Endometrial microvascular endothelial cells (primary cell): ENCODE results near the gene ZFR2. TPM values are rescaled to one million over a fixed set of nuclear protein-coding genes. Genes with fewer than 3 reads are reported as not detected.
"Not testable (repeated sequence)": the region's sequence is repeated elsewhere in the genome, so short reads cannot be mapped to it uniquely, and the experiment has no call there.

ENCODE experiments used
- in situ Hi-C: cut with HindIII; loops from 2 replicates; pipeline ENCODE4 v1.10.0; 2017; ENCODE audit warnings: low sequenced_read_pairs, low pct_unique_long_range_greater_than_20kb; ENCODE audit errors: inconsistent ontology term
- total RNA-seq: library from RNA; depleted of rRNA; stranded (reverse); fragments of >200 nt; gene quantifications from one replicate; pipeline ENCODE4 v1.2.3, GENCODE V29; 2015; ENCODE audit errors: inconsistent ontology term

Gene ZFR2
- not detected for total RNA-seq

DNA sequence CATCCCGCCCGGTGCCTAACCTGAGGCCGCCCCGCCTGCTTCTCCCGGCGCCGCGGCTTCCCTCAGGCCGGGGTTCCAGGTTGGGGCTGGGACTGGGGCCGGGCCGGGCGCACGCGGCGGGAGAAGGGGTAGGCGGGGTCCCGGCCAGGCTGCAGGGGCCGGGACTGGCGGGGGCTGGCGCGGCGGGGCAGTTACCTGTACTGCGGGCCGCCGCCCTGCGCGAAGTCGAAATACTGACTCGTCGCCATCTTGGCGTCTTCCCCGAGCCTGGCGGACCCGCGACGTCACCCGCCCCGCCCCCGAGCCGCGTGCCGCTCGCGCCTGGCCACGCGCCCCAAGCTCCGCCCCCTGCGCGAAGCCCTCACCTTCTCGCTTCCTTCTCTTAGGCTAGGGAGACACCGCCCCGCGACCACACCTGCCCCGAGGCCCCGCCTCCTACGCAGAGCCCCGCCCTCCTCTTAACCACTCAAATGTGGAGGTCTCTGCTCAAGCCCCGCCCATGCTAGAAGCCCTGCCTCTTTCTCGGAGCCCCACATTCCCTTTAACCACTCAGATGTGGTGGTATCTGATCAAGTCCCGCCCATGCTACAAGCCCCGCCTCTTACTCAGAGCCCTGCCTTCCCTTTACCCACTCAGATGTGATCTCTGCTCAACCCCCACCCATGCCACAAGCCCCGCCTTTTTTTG is at the start of gene ZFR2:
ZFR2 (minus strand) TSS at position 269 of the 687 bp plus-strand sequence; CDS start at position 248, 21 bp downstream.
- in situ Hi-C loops: no loop called here

DNA sequence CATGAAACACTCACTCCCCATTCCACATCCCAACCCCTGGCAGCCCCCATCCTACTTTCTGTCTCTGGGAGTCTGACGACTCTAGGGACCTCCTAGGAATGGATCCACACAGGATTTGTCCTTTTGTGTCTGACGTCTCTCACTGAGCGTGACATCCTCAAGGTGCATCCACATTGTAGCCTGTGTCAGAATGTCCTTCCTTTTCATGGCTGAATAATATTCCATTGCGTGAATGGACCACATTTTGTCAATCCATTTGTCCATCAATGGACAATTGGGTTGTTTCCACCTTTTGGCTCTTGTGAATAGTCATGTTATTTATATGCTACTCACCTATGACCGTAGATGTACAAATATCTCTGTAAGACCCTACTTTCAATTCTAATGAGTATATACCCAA is 47.2 kb upstream of the ZFR2 start:
- in situ Hi-C loops: no loop called here

DNA sequence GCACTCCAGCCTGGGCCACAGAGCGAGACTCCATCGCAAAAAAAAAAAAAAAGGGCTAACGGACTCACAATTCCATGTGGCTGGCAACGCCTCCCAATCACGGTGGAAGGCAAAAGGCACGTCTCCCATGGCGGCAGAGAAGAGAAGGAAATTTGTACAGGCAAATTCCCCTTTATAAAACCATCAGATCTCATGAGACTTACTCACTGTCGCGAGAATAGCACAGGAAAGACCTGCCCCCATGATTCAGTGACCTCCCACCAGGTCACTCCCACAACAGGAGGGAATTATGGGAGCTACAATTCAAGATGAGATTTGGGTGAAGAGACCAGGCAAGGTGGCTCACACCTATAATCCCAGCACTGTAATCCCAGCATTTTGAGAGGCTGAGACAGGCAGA is 45.4 kb upstream of the ZFR2 start:
- in situ Hi-C loops: no loop called here

DNA sequence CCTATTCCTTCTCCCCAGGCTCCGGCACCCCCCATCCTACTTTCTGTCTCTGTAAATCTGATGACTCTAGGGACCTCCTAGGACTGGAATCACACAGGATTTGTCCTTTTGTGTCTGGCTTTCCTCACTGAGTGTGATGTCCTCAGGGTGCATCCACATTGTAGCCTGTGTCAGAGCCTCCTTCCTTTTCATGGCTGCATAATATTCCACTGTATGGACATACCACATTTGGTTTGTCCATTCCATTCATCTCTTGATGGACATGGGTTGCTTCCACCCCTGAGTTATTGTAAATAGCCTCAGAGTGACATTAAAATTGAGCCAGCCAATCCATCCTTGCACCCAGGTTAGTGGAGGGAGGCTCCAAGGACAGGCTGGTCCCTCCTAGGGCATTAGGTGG is 41.3 kb upstream of the ZFR2 start:
- in situ Hi-C loops: no loop called here

DNA sequence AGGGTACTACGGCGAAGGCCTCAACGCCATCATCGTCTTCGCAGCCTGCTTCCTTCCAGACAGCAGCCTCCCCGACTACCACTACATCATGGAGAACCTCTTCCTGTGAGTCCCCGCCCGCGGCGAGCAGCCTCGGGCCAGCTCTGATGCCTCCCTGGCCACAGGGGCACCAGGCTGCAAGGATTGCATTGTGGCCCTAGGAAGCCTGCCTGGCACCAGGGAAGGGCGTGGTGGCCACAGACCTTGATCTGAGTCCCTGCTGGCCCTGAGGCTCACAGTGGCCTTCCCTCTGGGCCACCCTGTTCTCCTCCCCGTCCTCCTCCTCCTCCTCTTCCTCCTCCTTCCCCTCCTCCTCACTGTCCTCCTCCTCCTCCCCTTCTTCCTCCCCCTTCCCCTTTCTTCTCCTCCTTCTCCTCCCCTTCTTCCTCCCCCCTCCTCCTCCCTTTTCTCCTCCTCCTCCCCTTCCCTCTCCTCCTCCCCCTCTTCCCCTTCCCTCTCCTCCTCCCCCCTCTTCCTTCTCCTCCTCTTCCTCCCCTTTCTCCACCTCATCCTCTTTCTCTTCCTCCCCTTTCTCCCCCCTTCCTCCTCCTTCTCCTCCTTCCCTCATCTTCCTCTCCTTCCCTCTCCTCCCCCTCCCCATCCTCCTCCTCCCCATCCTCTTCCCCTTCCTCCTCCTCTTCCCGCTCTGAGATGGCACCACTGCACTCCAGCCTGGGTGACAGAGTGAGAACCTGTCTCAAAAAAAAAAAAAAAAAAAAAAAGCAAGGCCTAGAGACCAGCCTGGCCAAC is 39.6 kb upstream of the ZFR2 start:
- in situ Hi-C loops: no loop called here

DNA sequence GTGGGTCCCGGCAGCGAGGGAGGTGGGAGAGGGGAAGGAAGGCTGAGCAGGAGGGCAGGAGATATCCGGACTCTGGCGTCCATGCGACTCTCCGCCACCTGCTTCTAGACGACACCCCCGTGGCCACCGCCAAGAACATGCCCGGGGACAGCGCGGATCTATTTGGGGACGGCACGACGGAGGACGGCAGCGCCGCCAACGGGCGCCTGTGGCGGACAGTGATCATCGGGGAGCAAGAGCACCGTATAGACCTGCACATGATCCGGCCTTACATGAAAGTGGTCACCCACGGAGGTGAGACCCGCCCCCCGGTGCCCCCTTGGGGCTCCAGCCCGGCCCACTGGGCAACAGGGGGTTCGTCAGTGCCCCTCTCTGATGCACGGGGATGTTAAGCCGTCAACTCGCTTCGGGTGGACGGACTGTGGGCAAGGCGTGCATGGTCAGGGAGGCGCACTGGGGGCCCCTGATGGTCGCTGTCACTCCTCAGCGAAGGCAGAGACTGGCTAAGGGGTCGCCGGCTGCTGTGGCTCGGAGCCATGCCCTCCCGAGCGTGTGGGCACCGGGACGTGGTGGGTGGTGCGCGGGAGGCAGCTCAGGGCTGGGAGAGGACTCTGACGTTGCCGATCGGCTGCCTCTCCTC is 38.9 kb upstream of the ZFR2 start:
- in situ Hi-C loops: no loop called here

DNA sequence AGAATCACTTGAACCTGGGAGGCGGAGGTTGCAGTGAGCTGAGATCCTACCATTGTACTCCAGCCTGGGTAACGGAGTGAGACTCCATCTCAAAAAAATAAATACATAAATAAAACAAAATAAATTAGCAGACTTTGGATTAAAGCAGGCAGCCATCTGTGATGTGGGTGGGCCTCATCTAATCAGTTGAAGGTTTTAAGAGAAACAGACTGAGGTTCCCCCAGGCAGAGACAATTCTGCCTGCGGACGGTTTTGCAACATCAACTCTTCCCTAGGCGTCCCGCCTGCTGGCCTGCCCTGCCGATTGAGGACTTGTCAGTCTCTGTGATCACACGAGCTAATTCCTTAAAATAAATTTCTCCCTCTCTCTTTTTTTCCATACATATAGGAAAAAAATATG is 35.4 kb upstream of the ZFR2 start:
- in situ Hi-C loops: no loop called here

DNA sequence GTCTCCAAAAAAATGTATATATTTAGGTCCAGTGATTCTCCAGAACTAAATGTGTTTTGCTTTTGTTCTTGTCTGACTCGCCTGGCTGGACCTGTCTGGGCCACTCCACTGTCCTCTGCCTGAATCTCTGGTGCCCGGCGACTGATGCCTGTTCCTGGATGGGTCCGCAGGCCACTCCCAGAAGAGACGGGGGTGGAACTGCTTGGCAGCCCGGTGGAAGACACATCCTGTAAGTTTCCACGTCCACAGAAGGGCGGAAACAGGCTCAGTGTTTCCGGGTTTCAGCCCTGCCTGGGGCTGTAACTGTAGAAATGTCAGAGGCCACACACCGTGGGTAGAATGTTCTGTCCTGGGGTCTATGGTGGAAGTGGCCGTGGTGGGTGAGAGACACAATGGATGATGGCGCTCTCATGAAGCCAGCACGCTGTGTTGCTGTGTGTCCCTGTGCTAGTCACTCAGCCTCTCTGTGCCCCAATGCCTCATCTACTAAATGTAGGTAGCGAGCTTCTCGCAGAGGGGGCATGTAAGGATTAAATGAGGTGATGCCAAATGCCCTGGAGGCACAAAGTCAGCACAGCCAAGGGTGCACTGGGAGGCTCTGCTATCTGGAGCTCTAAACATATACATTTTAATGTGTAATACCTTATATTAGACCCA is 33.6 kb upstream of the ZFR2 start:
- in situ Hi-C loops: no loop called here

DNA sequence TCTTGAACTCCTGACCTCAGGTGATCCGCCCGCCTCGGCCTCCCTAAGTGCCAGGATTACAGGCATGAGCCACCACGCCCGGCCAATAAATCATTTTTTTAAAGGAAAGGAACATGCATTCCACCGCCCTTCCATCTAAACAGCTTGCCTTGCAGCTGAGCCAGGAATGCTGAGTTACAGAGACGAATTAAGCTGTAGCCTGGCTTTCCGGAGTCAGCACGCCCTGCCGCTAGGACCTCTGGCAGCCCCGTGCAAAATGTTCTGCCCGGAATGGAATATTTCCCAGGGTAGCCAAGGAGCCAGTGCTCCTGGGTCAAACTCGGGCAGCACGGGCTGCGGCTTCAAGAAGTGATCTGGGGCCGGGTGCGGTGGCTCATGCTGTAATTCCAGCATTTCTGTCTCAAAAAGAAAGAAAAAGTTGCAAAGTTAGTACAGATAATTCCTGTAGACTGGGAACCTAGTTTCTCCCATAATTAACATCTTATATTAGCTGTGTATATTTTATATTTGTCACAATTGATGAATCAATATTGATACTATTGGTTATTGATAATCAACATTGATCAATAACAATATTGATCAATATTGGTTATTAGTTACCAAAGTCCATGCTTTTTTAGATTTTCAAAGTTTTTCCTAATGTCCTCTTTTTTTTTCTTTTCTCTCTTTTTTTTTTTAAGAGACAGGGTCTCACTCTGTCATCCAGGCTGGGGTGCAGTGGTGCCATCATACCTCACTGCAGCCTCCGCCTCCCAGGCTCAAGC is 30.9 kb upstream of the ZFR2 start:
- in situ Hi-C loops: no loop called here

DNA sequence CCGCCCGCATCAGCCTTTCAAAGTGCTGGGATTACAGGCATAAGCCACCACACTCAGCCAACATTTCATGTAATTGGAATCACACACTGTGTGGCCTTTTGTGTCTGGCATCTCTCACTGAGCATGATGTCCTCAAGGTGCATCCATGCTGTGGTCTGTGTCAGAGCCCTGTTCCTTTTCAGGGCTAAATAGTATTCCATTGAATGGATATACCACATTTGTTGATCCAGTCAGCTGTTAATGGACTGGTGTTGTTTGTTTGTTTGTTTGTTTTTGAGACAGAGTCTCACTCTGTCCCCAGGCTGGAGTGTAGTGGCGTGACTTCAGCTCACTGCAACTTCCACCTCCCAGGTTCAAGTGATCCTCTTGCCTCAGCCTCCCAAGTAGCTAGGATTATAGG is 29.6 kb upstream of the ZFR2 start:
- in situ Hi-C loops: no loop called here

DNA sequence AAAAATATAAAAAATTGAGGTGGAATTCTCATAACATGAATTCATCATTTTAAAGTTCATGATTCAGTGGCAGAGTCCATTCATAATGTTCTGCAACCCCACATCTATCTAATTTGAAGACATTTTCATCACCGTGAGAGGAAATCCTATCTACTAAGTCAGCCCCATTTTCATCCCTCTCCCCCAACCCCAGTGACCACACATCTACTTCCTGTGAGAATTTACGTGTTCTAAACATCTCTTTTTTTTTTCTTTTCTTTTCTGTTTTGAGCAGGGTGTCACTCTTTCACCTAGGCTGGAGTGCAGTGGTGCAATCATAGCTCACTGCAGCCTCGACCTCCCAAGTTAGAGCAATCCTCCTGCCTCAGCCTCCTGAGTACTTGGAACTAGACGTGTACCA is 29.1 kb upstream of the ZFR2 start:
- in situ Hi-C loops: no loop called here

DNA sequence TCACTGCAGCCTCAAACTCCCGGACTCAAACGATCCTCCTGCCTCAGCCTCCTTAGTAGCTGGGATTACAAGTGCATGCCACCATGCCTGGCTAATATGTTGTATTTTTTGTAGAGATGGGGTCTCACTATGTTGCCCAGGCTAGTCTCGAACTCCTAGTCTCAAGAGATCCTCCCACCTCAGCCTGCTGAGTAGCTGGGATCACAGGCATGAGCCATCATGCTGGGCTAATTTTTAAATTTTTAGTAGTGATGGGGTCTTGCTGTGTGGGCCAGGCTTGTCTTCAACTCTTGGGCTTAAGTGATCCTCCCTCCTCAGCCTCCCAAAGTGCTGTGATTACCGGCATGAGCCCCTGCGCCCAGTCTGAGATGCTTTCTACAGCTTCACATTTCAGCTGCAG is 26.9 kb upstream of the ZFR2 start:
- in situ Hi-C loops: no loop called here

DNA sequence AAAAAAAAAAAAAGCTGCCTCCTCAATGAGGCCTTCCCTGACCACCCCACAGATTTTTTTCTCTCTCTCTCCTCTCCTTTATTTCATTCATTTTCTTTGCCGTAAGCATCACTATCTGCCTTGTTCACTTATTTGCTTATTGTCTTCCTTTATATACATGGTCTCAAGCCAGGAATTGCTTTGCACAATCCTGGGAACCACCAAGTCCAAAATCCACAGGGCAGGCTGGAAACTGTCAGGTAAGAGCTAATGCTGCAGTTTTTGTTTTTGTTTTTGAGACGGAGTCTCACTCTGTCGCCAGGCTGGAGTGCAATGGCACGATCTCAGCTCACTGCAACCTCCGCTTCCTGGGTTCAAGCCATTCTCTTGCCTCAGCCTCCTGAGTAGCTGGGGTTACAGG is 26.1 kb upstream of the ZFR2 start:
- in situ Hi-C loops: not testable (repeated sequence)

DNA sequence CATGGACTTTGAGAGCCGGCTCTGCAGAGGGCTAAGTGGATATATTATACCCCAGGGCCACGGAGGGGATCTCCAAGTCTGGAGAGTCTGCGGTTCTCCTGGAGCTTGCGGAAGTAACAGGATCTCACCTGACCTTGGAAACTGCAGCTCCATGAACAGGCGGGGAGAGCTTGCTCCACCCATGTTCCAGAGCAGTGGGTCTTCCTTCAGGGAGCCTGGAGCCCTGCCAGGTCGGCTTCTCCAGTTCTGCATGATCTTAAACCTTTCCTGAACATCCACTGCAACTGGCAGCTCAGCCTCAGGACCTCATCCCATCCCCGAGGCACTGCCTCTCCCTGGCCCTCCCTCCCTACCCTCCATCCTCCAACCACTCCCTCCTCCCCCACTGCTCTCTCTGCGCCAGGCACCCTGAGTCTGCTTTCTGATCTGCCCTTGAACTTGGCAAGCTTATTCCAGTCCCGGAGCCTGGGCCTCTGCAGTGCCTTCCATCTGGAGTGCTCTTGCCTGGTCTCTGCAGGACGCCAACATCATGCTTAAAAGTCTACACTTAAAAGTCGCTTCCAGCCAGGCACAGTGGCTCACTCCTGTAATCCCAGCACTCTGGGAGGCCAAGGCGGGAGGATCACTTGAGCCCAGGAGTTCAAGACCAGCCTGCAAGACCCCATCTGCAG is 24.8 kb upstream of the ZFR2 start:
- in situ Hi-C loops: no loop called here

DNA sequence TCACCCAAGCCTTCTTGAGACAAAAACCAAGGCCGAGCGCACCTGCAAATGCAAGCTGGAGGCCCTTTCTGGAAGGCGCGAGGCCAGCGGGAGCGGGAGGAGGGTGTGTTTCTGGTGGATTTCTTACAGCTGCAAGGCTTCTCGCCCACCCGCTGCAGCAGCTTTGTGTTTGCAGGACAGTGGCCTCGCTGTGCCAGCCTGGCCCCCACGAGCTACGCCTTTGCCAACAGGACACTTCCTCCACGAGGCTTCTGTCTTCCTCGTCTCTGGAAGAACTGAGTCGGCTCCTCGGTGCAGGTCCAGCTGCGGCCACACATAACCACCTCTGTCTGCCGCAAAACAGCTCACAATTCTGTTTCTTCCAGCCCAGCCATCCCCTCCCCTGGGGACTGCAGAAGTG is 21.8 kb upstream of the ZFR2 start:
- in situ Hi-C loops: no loop called here

DNA sequence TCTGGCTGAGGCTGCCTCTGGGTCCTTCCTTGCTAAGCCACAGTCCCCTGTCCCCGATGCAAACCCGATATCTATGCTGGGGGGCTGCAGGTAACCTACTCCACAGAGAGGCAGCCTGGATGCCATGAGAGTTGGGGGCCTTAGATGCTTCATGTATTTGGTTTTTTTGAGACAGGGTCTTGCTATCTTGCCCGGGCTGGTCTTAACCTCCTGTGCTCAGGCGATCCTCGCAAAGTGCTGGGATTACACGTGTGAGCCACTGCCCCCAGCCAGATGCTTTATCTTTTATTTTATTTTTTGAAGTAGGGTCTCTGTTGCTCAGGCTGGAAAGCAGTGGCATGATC is 13.2 kb upstream of the ZFR2 start:
- in situ Hi-C loops: no loop called here

DNA sequence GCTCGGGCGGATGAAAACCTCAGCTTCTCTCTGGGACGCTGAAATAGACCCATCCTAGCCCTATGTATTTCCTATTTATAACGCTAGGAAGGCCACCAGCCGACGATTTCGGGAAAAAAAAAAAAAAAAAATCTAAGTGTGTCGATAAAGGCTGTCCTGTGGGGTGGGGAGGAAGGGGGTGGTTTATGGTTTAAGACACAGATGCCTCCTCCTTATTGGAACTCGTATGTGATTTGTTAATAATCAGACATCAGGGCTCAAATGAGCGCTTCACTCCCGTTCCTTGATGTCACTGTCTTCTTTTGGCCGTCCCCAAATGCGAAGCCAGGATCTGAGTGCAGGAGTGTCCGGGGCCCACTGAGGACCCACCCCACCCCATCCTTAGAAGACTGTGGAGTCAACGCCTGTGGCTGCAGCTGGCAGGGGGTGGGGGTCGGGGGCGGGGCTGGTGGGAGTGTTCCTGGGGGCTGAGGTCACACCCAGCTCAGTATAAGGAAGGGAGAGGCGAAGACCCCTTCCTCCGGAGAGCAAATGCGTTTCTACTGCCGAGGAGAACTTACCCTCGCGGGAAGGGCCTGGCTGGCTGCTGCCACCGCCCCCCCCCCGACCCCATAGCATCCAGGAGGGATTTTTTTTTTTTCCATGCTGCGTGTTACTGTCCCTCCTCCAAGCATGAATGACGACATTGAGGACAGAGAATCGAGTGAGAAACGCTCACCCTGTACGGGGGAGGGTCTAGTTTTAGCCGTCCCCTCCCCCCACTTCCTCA is 12.6 kb upstream of the ZFR2 start:
- in situ Hi-C loops: no loop called here
